Naive thymus-derived CD4-positive, alpha-beta T cell (primary cell): ENCODE results near the gene NXNL1. TPM values are rescaled to one million over a fixed set of nuclear protein-coding genes. Genes with fewer than 3 reads are reported as not detected.

Experiments used
- ATAC-seq: fragments of 150-1000 bp; cut with Tn5 transposase; 2 replicates; pipeline ENCODE4 v1.10.0; 2021; ENCODE audit warnings: mild to moderate bottlenecking, moderate library complexity
- CTCF ChIA-PET: fragments of 350-600 bp; sonication (Branson Sonifier 250); formaldehyde crosslinking; loops from one replicate; lab custom pipeline; 2021; ENCODE audit warnings: antibody characterized with exemption; lab: Charles Lee
- POLR2A ChIA-PET: fragments of 350-600 bp; sonication (Branson Sonifier 250); formaldehyde crosslinking; loops from one replicate; lab custom pipeline; 2021; ENCODE audit warnings: antibody characterized with exemption, inconsistent platforms; lab: Charles Lee
- DNase-seq, 9 donors: peaks; one replicate each; pipeline versions ENCODE4 v3.0.0 to v3.0.0-alpha.2; 2020 to 2022; ENCODE audit warnings: mixed read lengths in 1 of 9
- H3K27ac ChIP-seq: one replicate; pipeline ENCODE4 v1.7.0; 2013; ENCODE audit warnings: mild to moderate bottlenecking, low read depth, low read length, moderate library complexity
- H3K27me3 ChIP-seq, 2 donors: one replicate each; pipeline ENCODE4 v1.7.0; 2013; ENCODE audit warnings: low read length in 2 of 2, mild to moderate bottlenecking in 2 of 2, moderate library complexity in 2 of 2; ENCODE audit not compliant: control insufficient read depth in 2 of 2, insufficient read depth in 2 of 2
- H3K36me3 ChIP-seq, 3 experiments: 1 replicate in 2 of 3; 2 replicates in 1 of 3; pipeline ENCODE4 v1.7.0; 2013; ENCODE audit warnings: low read length in 3 of 3, mild to moderate bottlenecking in 3 of 3, moderate library complexity in 1 of 3; ENCODE audit not compliant: insufficient read depth in 3 of 3, control insufficient read depth in 2 of 3
- H3K4me1 ChIP-seq, 2 donors: one replicate each; pipeline ENCODE4 v1.7.0; 2013; ENCODE audit warnings: low read length in 2 of 2, mild to moderate bottlenecking in 2 of 2, moderate library complexity in 1 of 2; ENCODE audit not compliant: control insufficient read depth in 2 of 2, insufficient read depth in 2 of 2
- H3K4me3 ChIP-seq: 2 replicates; pipeline ENCODE4 v1.7.0; 2013; ENCODE audit warnings: mild to moderate bottlenecking, low read length
- H3K9me3 ChIP-seq, 3 experiments: 1 replicate in 2 of 3; 2 replicates in 1 of 3; pipeline ENCODE4 v1.7.0; 2013; ENCODE audit warnings: low read length in 3 of 3; ENCODE audit not compliant: control insufficient read depth in 2 of 3
- H3K27ac Mint-ChIP-seq, 9 donors: one replicate each; pipeline ENCODE4 v1.8.0; 2020 to 2022; ENCODE audit warnings: mixed read lengths in 9 of 9, mild to moderate bottlenecking in 8 of 9, moderate library complexity in 5 of 9, inconsistent platforms in 2 of 9
- H3K27me3 Mint-ChIP-seq, 5 donors: one replicate each; pipeline ENCODE4 v1.8.0; 2021 to 2022; ENCODE audit warnings: mixed read lengths in 5 of 5, mild to moderate bottlenecking in 1 of 5
- H3K36me3 Mint-ChIP-seq, 5 donors: one replicate each; pipeline ENCODE4 v1.8.0; 2020 to 2022; ENCODE audit warnings: mixed read lengths in 5 of 5, mild to moderate bottlenecking in 3 of 5, inconsistent platforms in 1 of 5
- H3K4me1 Mint-ChIP-seq, 7 donors: one replicate each; pipeline ENCODE4 v1.8.0; 2020 to 2022; ENCODE audit warnings: mixed read lengths in 7 of 7, mild to moderate bottlenecking in 3 of 7, inconsistent platforms in 1 of 7
- H3K4me3 Mint-ChIP-seq, 10 donors: one replicate each; pipeline ENCODE4 v1.8.0; 2020 to 2022; ENCODE audit warnings: mild to moderate bottlenecking in 10 of 10, mixed read lengths in 10 of 10, moderate library complexity in 6 of 10, inconsistent platforms in 2 of 10
- H3K9me3 Mint-ChIP-seq, 11 donors: one replicate each; pipeline ENCODE4 v1.8.0; 2020 to 2022; ENCODE audit warnings: mixed read lengths in 11 of 11, mild to moderate bottlenecking in 4 of 11, inconsistent platforms in 1 of 11, moderate library complexity in 1 of 11
- intact Hi-C, 2 donors: fragments of 100-400 bp; cut with micrococcal nuclease; formaldehyde crosslinking; loops; one replicate each; pipeline ENCODE4 v1.15.1; 2023
- polyA plus RNA-seq, 2 donors: library from polyadenylated mRNA; unstranded; fragments of 300-500 nt; fragmentation: Illumina TruSeq; gene quantifications; one replicate each; pipeline ENCODE4 v1.2.3, GENCODE V29; 2021
- total RNA-seq, 6 experiments: library from RNA in 5 of 6; stranded (reverse) in 5 of 6; gene quantifications; 1 replicate in 5 of 6; 2 replicates in 1 of 6; pipeline ENCODE4 v1.2.3 and lab custom pipeline; 2021 to 2026

NXNL1 gene
- total and polyA plus RNA-seq, 7 experiments from 2014 or later, result not detected

DNA sequence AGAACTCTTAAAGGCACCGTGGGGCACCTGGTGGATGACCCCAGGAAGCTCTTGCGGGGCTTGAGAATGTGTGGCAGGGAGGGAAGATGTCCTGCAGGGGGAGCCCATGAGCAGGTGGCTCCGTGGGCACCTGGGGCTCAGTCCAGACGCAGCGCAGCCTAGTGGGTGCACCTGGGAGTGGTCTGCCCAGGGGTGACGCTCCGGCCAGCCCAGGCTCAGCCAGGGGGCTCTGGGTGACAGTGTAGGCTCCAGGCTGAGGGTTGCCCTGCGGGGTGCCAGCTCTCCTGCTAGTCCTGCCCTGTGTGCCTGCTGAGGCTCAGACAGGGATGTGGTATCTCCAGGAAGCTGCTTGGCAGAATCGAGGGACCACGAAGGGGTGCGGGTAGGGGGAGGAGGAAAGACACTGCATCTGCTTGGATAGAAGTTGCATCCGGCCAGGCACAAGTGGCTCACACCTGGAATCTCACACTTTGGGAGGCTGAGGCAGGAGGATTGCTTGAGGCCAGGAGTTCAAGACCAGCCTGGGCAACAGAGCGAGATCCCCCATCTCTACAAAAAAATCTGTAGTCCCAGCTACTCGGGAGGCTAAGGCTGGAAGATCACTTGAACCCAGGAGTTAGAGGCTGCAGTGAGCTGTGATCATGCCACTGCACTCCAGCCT, 35.7 kb upstream of the NXNL1 start:
- Mint-ChIP-seq H3K4me3 (peak overlapping the region in 4 of 10 donors; percentile 11 to 46 (median 23)), H3K36me3 (no peaks in the 10 kb centered on the region), H3K27ac (peak overlapping the region in 4 of 9 donors; percentile 26 to 72 (median 50)), H3K9me3 (no peaks in the 10 kb centered on the region), H3K27me3 (no peaks in the 10 kb centered on the region), H3K4me1 (peaks cover 13 to 30% (median 27%) of the 10 kb centered on the region in 7 donors)
- ChIA-PET POLR2A (interaction anchor here (0.6 to 1.4 kb wide), 10 partner anchors 12 to 190 kb away, joined by 3 to 5 read pairs (median 3); partner anchors contain the start of gene PGLS), CTCF (interaction anchor here (0.6 to 2.2 kb wide), 17 partner anchors 13 to 363 kb away, joined by 3 to 13 read pairs (median 4); partner anchors contain the start of genes PGLS and RPL18A)
- Histone ChIP-seq H3K4me1 (peaks cover 8 to 15% of the 10 kb centered on the region in 2 donors), H3K9me3 (no peaks in the 10 kb centered on the region), H3K4me3 (peak overlapping the region; percentile 16), H3K27me3 (no peaks in the 10 kb centered on the region), H3K36me3 (peaks cover 0 to 8% (median 0%) of the 10 kb centered on the region in 3 experiments), H3K27ac (no peak overlapping the region)
- ATAC-seq (peak; percentile 100), DNase-seq (peak; percentile 61 to 82 (median 71))
- intact Hi-C loops, result loop anchor here (1.0 to 5.0 kb wide), 3 partner anchors 61 to 359 kb away; partner anchors contain the start of gene COLGALT1 (in 1 of the 2)

DNA sequence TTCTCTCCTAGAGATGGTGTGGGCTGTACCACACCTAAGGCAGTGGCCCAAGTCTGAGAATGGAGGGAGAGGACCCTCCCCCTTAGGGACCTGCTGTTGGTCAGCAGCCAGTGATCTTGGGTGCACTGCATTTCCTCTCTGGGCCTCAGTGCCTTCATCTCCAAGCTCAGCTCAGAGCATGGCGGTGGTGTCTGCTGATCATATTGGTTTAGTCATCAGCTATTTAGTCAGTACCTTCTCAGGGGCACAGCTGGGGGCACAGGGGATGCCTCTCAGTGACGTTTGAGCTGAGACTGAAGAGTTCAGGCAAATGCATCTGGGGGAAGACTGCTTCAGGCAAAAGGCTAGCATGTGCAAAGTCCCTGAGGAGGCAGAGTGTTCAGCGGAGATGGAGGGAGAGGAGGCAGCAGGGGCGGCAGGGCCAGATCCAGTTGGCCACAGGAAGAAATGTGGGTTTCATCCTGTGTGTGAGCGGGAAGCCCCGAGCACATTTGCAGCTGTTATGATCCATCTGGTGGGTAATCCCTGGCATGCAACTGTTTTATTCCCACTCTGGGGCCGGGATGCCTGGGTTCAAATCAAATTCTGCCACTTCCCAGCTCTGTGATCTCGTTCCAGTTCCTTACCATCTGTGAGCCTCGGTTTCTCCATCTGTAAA, 35.0 kb upstream of the NXNL1 start:
- no peak for DNase-seq
- peak overlapping the region in 3 of 9 donors; percentile 51 to 72 (median 53) for H3K27ac Mint-ChIP-seq
- ATAC-seq, result no peak
- no peaks in the 10 kb centered on the region for H3K27me3 Mint-ChIP-seq
- CTCF ChIA-PET, result interaction anchor here (0.6 to 2.2 kb wide), 16 partner anchors 13 to 364 kb away, joined by 3 to 13 read pairs (median 4); partner anchors contain the start of genes PGLS and RPL18A
- no peaks in the 10 kb centered on the region for H3K27me3 ChIP-seq
- H3K36me3 Mint-ChIP-seq, result no peaks in the 10 kb centered on the region
- H3K9me3 Mint-ChIP-seq, result no peaks in the 10 kb centered on the region
- peaks cover 16 to 37% (median 34%) of the 10 kb centered on the region in 7 donors for H3K4me1 Mint-ChIP-seq
- POLR2A ChIA-PET, result interaction anchor here (0.6 to 1.4 kb wide), 9 partner anchors 9 to 190 kb away, joined by 3 to 5 read pairs (median 3); partner anchors contain the start of gene PGLS
- no peak overlapping the region for H3K4me3 ChIP-seq
- peaks cover 8 to 20% of the 10 kb centered on the region in 2 donors for H3K4me1 ChIP-seq
- intact Hi-C loops, result loop anchor here (1.0 to 5.0 kb wide), 3 partner anchors 62 to 360 kb away; partner anchors contain the start of gene COLGALT1 (in 1 of the 2)
- peak overlapping the region in 3 of 10 donors; percentile 11 to 46 (median 26) for H3K4me3 Mint-ChIP-seq
- no peaks in the 10 kb centered on the region for H3K9me3 ChIP-seq
- no peak overlapping the region for H3K27ac ChIP-seq
- H3K36me3 ChIP-seq, result peaks cover 0 to 7% (median 0%) of the 10 kb centered on the region in 3 experiments

DNA sequence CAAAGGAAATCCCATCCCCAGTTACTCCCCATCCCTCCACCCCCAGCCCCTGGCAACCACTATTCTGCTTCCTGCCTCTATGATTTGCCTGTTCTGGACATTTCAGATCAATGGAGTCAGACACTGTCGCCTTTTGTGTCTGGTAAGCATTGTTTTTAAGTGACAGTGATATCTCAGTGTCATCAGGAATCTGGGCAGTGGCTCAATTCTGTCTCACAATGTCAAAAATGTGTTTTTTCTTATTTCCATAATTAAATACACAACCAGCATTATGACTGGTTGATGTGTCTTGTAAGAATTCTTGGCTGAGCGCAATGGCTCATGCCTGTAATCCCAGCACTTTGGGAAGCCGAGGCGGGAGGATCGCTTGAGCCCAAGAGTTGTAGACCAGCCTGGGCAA, 30.6 kb upstream of the NXNL1 start:
- H3K27ac Mint-ChIP-seq, result peak overlapping the region in 7 of 9 donors; percentile 81 to 90 (median 85)
- Histone ChIP-seq H3K27me3 (no peaks in the 10 kb centered on the region), H3K9me3 (no peaks in the 10 kb centered on the region), H3K36me3 (no peaks in the 10 kb centered on the region), H3K27ac (peak overlapping the region; percentile 49), H3K4me3 (no peak overlapping the region), H3K4me1 (peaks cover 29 to 43% of the 10 kb centered on the region in 2 donors)
- no peaks in the 10 kb centered on the region for H3K9me3 Mint-ChIP-seq
- ChIA-PET POLR2A (no interaction called here), CTCF (no interaction called here)
- peak overlapping the region in 3 of 10 donors; percentile 18 to 48 (median 40) for H3K4me3 Mint-ChIP-seq
- peaks cover 0 to 3% (median 0%) of the 10 kb centered on the region in 5 donors for H3K36me3 Mint-ChIP-seq
- H3K4me1 Mint-ChIP-seq, result peaks cover 20 to 50% (median 46%) of the 10 kb centered on the region in 7 donors
- no peaks in the 10 kb centered on the region for H3K27me3 Mint-ChIP-seq
- ATAC-seq (no peak), DNase-seq (no peak)
- intact Hi-C loops, result no loop called here

DNA sequence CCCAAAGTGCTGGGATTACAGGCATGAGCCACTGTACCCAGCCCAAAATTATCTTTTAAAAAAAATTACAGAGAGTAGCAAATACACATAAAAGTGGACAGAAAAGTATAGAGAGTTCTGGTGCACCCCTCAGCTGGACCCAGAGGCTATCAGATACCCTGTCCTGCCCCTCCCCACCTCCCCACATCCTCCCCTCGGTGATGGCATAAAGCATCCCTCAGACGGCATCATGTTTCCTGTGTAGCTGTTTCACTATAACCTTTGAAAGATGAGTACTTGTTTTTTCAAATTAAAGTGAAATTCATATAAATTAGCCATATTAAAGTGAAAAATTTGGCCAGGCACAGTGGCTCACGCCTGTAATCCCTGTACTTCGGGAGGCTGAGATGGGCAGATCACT, 29.7 kb upstream of the NXNL1 start:
- Histone ChIP-seq H3K4me3 (no peak overlapping the region), H3K27me3 (no peaks in the 10 kb centered on the region), H3K27ac (peak overlapping the region; percentile 6), H3K36me3 (no peaks in the 10 kb centered on the region), H3K9me3 (no peaks in the 10 kb centered on the region), H3K4me1 (peaks cover 26 to 39% of the 10 kb centered on the region in 2 donors)
- ChIA-PET POLR2A (no interaction called here), CTCF (interaction anchor here (1.0 kb wide), 1 partner anchor 59 kb away, joined by 6 read pairs; no protein-coding TSS in a partner anchor)
- ATAC-seq (peak; percentile 65), DNase-seq (peak in 7 of 9 donors; percentile 50 to 71 (median 60))
- peaks cover 15 to 42% (median 38%) of the 10 kb centered on the region in 7 donors for H3K4me1 Mint-ChIP-seq
- H3K4me3 Mint-ChIP-seq, result peak overlapping the region in 7 of 10 donors; percentile 6 to 48 (median 25)
- H3K27me3 Mint-ChIP-seq, result no peaks in the 10 kb centered on the region
- peak overlapping the region; percentile 58 to 90 (median 85) for H3K27ac Mint-ChIP-seq
- intact Hi-C loops, result no loop called here
- no peaks in the 10 kb centered on the region for H3K9me3 Mint-ChIP-seq
- H3K36me3 Mint-ChIP-seq, result peaks cover 0 to 3% (median 0%) of the 10 kb centered on the region in 5 donors

DNA sequence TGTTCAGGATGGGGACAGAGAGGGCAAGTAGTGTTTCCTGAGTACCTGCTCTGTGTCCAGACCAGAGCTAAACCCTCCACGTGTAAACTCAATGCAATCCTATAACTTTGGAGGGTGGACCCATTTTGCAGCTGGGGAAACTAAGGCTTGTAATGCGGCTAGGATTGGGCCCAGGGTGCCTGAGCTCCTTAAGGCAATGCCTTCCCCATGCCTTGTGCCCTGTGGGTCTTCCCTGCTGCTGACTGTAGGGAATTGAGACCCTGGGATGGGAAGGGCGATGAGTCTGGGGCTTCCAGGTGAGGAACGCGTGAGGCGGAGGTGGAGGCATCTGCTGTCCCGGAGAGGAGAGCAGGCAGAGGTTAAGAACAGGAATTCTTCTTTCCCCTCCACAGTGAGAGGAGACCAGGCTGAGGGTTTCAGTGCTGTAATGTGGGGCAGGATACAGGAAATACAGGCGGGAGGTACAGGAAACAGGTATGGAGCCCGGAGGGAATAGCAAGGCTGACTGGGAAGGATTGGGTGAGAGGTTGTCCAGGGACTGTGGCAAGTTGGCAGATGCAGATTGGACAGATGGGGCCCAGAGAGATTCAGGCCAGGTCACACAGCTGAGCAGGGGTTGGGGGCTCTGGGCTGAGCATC, 28.8 kb upstream of the NXNL1 start:
- CTCF ChIA-PET, result interaction anchor here (0.8 kb wide), 1 partner anchor 510 kb away, joined by 4 read pairs; no protein-coding TSS in a partner anchor
- Mint-ChIP-seq H3K27ac (peak overlapping the region; percentile 44 to 96 (median 85)), H3K4me3 (peak overlapping the region in 9 of 10 donors; percentile 6 to 81 (median 50)), H3K4me1 (peaks cover 15 to 44% (median 38%) of the 10 kb centered on the region in 7 donors), H3K9me3 (no peaks in the 10 kb centered on the region), H3K27me3 (no peaks in the 10 kb centered on the region), H3K36me3 (peaks cover 0 to 3% (median 0%) of the 10 kb centered on the region in 5 donors)
- peak in 1 of 9 donors; percentile 12 for DNase-seq
- Histone ChIP-seq H3K27me3 (no peaks in the 10 kb centered on the region), H3K9me3 (no peaks in the 10 kb centered on the region), H3K27ac (peak overlapping the region; percentile 66), H3K4me3 (no peak overlapping the region), H3K36me3 (no peaks in the 10 kb centered on the region), H3K4me1 (peaks cover 26 to 39% of the 10 kb centered on the region in 2 donors)
- ATAC-seq, result no peak
- intact Hi-C loops, result loop anchor here in 1 of 2 donors (1.0 to 2.0 kb wide), 2 partner anchors 19 to 21 kb away; partner anchors contain the start of genes PGLS and SLC27A1
- POLR2A ChIA-PET, result interaction anchor here (0.8 kb wide), 1 partner anchor 15 kb away, joined by 4 read pairs; no protein-coding TSS in a partner anchor
